Progenitor cell of endocrine pancreas (in vitro differentiated cells): ENCODE data around the gene NCOA1. TPM values are rescaled to one million over a fixed set of nuclear protein-coding genes. Genes with fewer than 3 reads are reported as not detected.
"Not testable (repeated sequence)": the region's sequence is repeated elsewhere in the genome, so short reads cannot be mapped to it uniquely, and the experiment has no call there.

Experiments used
- DNase-seq: peaks from one replicate; pipeline ENCODE4 v3.0.0; 2021; ENCODE audit warnings: low spot score; ENCODE audit not compliant: unreplicated experiment
- H3K27ac Mint-ChIP-seq: 2 replicates; pipeline ENCODE4 v1.8.0; 2021; ENCODE audit warnings: mild to moderate bottlenecking, moderate library complexity, mixed read lengths
- H3K27me3 Mint-ChIP-seq: 2 replicates; pipeline ENCODE4 v1.8.0; 2021; ENCODE audit warnings: mixed read lengths
- H3K36me3 Mint-ChIP-seq: 2 replicates; pipeline ENCODE4 v1.8.0; 2022; ENCODE audit warnings: mixed read lengths; ENCODE audit not compliant: insufficient read depth
- H3K4me1 Mint-ChIP-seq: 2 replicates; pipeline ENCODE4 v1.8.0; 2021; ENCODE audit warnings: low read depth, mixed read lengths
- H3K4me3 Mint-ChIP-seq: 2 replicates; pipeline ENCODE4 v1.8.0; 2021; ENCODE audit warnings: low read depth, mild to moderate bottlenecking, moderate library complexity, mixed read lengths
- H3K9me3 Mint-ChIP-seq: 2 replicates; pipeline ENCODE4 v1.8.0; 2021; ENCODE audit warnings: low read depth, mixed read lengths
- total RNA-seq: library from RNA; stranded (reverse); gene quantifications from 2 replicates; pipeline ENCODE4 v1.2.1, GENCODE V29; 2021
- TF ChIP-seq, protein P1 (sequence below): fragments of 200-600 bp; sonication (generic); IDR thresholded peaks from one replicate; pipeline ENCODE4 v1.5.0; 2021; ENCODE audit warnings: antibody characterized with exemption, mild to moderate bottlenecking; ENCODE audit not compliant: unreplicated experiment

The NCOA1 gene
- total RNA-seq, 1 donor from 2014 or later, result 32.3 TPM

- TF ChIP-seq, protein P1, sequence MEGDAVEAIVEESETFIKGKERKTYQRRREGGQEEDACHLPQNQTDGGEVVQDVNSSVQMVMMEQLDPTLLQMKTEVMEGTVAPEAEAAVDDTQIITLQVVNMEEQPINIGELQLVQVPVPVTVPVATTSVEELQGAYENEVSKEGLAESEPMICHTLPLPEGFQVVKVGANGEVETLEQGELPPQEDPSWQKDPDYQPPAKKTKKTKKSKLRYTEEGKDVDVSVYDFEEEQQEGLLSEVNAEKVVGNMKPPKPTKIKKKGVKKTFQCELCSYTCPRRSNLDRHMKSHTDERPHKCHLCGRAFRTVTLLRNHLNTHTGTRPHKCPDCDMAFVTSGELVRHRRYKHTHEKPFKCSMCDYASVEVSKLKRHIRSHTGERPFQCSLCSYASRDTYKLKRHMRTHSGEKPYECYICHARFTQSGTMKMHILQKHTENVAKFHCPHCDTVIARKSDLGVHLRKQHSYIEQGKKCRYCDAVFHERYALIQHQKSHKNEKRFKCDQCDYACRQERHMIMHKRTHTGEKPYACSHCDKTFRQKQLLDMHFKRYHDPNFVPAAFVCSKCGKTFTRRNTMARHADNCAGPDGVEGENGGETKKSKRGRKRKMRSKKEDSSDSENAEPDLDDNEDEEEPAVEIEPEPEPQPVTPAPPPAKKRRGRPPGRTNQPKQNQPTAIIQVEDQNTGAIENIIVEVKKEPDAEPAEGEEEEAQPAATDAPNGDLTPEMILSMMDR, result no peak
- no peak overlapping the region for H3K4me3 Mint-ChIP-seq
- no peak overlapping the region for H3K27ac Mint-ChIP-seq
- peaks cover 3% of the 10 kb centered on the region for H3K9me3 Mint-ChIP-seq
- no peak for DNase-seq
- H3K27me3 Mint-ChIP-seq, result no peaks in the 10 kb centered on the region
- H3K36me3 Mint-ChIP-seq, result peaks cover 6% of the 10 kb centered on the region
- peaks cover 4% of the 10 kb centered on the region for H3K4me1 Mint-ChIP-seq
Measured at GRCh38 chr2:24592441-24593100, 101.5 kb downstream of the NCOA1 start.

- H3K4me1 Mint-ChIP-seq, result peaks cover 4% of the 10 kb centered on the region
- no peaks in the 10 kb centered on the region for H3K27me3 Mint-ChIP-seq
- no peak overlapping the region for H3K4me3 Mint-ChIP-seq
- H3K9me3 Mint-ChIP-seq, result peaks cover 3% of the 10 kb centered on the region
- TF ChIP-seq, protein P1, result no peak
- peaks cover 2% of the 10 kb centered on the region for H3K36me3 Mint-ChIP-seq
- H3K27ac Mint-ChIP-seq, result no peak overlapping the region
- no peak for DNase-seq
Measured at GRCh38 chr2:24594283-24594682, 103.2 kb downstream of the NCOA1 start.

GRCh38 chr2:24597181-24597870 is 106.3 kb downstream of the NCOA1 start:
- peaks cover 4% of the 10 kb centered on the region for H3K4me1 Mint-ChIP-seq
- TF ChIP-seq, protein P1, result no peak
- no peak for DNase-seq
- H3K9me3 Mint-ChIP-seq, result peaks cover 3% of the 10 kb centered on the region
- no peak overlapping the region for H3K4me3 Mint-ChIP-seq
- H3K27me3 Mint-ChIP-seq, result no peaks in the 10 kb centered on the region
- H3K36me3 Mint-ChIP-seq, result peaks cover 2% of the 10 kb centered on the region
- no peak overlapping the region for H3K27ac Mint-ChIP-seq

DNA sequence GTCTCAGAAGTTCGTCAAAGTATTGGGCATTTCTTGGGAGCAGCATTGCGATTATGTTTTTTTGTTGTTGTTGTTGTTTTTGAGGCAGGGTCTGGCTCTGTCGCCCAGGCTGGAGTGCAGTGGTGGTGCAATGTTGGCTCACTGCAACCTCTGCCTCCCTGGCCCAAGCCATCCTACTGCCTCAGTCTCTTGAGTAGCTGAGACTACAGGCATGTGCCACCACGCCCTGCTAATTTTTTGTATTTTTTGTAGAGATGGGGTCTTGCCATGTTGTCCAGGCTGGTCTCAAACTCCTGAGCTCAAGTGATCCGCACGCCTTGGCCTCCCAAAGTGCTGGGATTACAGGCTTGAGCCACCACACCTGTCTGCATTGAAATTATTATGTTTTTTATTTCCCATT is 109.1 kb downstream of the NCOA1 start:
- H3K9me3 Mint-ChIP-seq, H3K4me3 Mint-ChIP-seq, H3K27ac Mint-ChIP-seq, H3K36me3 Mint-ChIP-seq, H3K27me3 Mint-ChIP-seq, DNase-seq, H3K4me1 Mint-ChIP-seq: not testable (repeated sequence)

DNA sequence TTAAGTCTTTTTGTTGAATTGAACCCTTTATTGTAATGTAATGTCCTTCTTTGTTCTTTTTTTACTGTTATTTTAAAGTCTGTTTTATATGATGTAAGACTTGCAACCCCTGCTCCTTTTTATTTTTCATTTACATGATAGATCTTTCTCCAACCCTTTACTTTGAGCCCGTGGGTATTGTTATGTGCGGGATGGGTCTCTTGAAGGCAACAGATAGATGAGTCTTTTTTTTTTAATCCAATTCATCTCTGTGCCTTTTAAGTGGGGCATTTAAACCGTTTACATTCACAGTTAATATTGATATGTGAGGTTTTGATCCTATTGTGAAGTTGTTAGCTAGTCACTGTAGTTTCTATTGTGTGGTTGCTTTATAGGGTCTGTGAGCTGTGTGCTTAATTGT is 120.6 kb downstream of the NCOA1 start:
- no peaks in the 10 kb centered on the region for H3K9me3 Mint-ChIP-seq
- no peak overlapping the region for H3K27ac Mint-ChIP-seq

More for the DNA sequence above, 120.6 kb downstream of the NCOA1 start:
- peaks cover 5% of the 10 kb centered on the region for H3K36me3 Mint-ChIP-seq
- TF ChIP-seq, protein P1, result no peak
- no peaks in the 10 kb centered on the region for H3K27me3 Mint-ChIP-seq
- peaks cover 1% of the 10 kb centered on the region for H3K4me1 Mint-ChIP-seq
- H3K4me3 Mint-ChIP-seq, result no peak overlapping the region
- no peak for DNase-seq
